Panc1 (cell line): ENCODE measurements around the gene SLC6A11.

Source experiments
- POLR2AphosphoS5 ChIP-seq: IDR thresholded peaks from 2 replicates; pipeline ENCODE4 v1.6.1; 2012; ENCODE audit warnings: mild to moderate bottlenecking, low read depth, low read length, moderate library complexity
- SIN3A ChIP-seq: IDR thresholded peaks from 2 replicates; pipeline ENCODE4 v1.6.1; 2012; ENCODE audit warnings: low read depth, mild to moderate bottlenecking, low read length, moderate library complexity, borderline replicate concordance; ENCODE audit not compliant: insufficient read depth
- TF ChIP-seq, protein P1 (sequence below): fragments of 450-650 bp; IDR thresholded peaks from 2 replicates; pipeline ENCODE4 v1.5.1; 2017; ENCODE audit warnings: mild to moderate bottlenecking
- TF ChIP-seq, protein P2 (sequence below), 2 experiments: IDR thresholded peaks; 2 replicates each; pipeline ENCODE4 v1.6.1; 2011 to 2012; ENCODE audit warnings: low read depth in 2 of 2, control low read depth in 1 of 2, low read length in 1 of 2, mild to moderate bottlenecking in 1 of 2, moderate library complexity in 1 of 2; ENCODE audit not compliant: insufficient read depth in 1 of 2

DNA sequence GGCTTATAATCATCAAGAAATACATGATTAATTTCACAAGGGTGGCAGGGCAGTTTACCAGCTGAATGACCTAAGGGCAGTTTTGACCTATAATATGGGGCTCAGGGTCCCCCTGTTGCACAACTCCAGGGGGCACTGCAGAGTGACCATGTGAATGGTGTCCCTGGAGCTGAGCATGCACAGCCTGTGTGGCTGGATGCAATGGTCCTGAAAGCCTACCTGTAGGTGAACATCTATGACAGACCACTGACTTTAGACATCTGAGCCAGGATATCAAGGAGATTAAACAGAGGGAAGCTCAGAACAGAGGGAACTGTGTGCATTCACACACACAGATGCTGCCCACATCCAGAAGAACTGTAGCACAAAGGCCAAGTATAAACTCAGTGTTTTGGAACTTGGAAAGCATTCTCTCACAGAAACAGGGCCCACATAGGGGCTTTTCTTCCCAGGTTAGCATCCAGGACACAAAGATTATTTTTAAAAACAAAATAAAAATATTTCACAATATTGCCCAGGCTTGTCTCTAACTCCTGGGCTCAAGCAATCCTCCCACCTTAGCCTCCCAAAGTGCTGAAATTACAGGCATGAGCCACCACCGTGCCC is 7.8 kb upstream of the SLC6A11 start:
- TF ChIP-seq, protein P1, sequence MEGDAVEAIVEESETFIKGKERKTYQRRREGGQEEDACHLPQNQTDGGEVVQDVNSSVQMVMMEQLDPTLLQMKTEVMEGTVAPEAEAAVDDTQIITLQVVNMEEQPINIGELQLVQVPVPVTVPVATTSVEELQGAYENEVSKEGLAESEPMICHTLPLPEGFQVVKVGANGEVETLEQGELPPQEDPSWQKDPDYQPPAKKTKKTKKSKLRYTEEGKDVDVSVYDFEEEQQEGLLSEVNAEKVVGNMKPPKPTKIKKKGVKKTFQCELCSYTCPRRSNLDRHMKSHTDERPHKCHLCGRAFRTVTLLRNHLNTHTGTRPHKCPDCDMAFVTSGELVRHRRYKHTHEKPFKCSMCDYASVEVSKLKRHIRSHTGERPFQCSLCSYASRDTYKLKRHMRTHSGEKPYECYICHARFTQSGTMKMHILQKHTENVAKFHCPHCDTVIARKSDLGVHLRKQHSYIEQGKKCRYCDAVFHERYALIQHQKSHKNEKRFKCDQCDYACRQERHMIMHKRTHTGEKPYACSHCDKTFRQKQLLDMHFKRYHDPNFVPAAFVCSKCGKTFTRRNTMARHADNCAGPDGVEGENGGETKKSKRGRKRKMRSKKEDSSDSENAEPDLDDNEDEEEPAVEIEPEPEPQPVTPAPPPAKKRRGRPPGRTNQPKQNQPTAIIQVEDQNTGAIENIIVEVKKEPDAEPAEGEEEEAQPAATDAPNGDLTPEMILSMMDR = no peak
- TF ChIP-seq POLR2AphosphoS5 (no peak), SIN3A (no peak)
- TF ChIP-seq, protein P2, sequence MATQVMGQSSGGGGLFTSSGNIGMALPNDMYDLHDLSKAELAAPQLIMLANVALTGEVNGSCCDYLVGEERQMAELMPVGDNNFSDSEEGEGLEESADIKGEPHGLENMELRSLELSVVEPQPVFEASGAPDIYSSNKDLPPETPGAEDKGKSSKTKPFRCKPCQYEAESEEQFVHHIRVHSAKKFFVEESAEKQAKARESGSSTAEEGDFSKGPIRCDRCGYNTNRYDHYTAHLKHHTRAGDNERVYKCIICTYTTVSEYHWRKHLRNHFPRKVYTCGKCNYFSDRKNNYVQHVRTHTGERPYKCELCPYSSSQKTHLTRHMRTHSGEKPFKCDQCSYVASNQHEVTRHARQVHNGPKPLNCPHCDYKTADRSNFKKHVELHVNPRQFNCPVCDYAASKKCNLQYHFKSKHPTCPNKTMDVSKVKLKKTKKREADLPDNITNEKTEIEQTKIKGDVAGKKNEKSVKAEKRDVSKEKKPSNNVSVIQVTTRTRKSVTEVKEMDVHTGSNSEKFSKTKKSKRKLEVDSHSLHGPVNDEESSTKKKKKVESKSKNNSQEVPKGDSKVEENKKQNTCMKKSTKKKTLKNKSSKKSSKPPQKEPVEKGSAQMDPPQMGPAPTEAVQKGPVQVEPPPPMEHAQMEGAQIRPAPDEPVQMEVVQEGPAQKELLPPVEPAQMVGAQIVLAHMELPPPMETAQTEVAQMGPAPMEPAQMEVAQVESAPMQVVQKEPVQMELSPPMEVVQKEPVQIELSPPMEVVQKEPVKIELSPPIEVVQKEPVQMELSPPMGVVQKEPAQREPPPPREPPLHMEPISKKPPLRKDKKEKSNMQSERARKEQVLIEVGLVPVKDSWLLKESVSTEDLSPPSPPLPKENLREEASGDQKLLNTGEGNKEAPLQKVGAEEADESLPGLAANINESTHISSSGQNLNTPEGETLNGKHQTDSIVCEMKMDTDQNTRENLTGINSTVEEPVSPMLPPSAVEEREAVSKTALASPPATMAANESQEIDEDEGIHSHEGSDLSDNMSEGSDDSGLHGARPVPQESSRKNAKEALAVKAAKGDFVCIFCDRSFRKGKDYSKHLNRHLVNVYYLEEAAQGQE (IDR thresholded peaks at IDR 0.05; ENCODE audit: insufficient read depth in 1 of 2, low read depth in 2 of 2, low read length in 1 of 2) = no peak
